IPS-NIHi7 (cell line): Measurements from ENCODE around the gene BCKDHB.
"Not testable (repeated sequence)": the region's sequence is repeated elsewhere in the genome, so short reads cannot be mapped to it uniquely, and the experiment has no call there.

Experiments used
- DNase-seq: peaks from one replicate; pipeline ENCODE4 v3.0.0; 2012; ENCODE audit warnings: mixed read lengths; ENCODE audit errors: extremely low spot score

Gene BCKDHB

DNA sequence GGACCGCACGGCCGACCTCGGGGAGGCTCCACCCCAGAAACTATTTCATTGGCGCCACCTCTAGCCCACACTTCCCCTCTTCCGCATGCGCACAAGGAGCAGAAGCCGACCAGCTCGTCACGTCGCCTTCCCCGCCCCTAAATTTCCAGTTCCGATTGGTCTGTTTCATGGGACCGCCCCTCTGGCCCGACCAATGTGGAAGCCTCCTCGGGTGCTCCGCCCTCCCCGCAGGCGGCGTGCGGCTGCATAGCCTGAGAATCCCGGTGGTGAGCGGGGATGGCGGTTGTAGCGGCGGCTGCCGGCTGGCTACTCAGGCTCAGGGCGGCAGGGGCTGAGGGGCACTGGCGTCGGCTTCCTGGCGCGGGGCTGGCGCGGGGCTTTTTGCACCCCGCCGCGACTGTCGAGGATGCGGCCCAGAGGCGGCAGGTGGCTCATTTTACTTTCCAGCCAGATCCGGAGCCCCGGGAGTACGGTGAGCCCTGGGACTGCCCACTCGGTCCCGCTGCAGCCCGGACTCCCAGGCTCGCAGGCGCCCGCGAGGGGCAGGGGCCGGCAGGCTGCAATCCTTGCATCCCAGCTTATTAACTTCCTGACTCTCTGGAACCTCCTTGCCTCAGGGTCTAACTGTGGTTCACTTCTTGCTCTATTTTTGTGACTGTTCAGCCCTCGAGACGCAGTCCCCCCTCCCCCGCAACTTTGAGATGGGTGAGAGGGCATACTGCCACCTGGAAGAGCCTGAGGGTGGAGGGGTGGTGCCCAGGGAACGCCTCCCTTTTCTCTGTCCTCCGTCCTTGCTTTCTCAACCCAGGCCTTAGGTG, at the start of gene BCKDHB:
BCKDHB (plus strand) TSS at position 254 of the 818 bp plus-strand sequence; CDS start at position 277, 23 bp downstream.
- peak; percentile 99 for DNase-seq

DNA sequence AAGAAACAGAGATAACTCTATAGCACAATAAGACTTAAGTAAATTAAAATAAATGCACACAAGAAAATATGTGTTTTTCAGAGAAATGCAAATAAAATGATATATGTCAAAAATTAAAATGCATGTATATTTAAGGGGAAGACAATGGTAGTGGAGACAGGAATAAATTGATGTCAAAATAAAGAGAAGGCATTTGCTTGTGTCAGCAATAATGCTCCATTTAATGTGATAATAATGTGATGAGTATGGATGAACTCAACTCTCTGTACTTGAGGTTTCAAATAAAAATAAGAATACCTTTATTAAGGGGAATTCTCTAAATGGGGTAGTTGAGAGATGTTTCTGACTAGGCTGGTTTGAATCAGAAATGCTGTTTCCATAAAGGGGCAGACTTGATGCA, 45.7 kb upstream of the BCKDHB start:
- DNase-seq: no peak

DNA sequence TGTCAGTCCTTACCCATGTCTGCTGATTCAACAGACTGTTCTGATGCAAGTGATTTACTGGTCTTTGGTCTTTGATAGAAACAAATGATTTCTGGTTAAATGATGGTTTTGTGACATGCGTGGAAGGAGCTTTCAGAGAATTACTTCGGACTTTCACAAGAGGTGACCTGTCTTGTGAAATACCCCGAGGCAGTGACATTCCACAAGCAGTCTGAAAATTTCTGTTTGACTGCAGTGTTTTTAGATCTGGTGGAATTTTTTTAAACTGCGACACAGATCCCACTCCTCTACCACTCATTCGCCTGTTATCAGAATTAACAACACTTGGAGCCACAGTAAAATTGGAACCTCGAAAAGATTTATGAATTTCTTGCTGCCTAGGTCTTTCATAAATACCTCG, 38.3 kb upstream of the BCKDHB start:
- DNase-seq: not testable (repeated sequence)

DNA sequence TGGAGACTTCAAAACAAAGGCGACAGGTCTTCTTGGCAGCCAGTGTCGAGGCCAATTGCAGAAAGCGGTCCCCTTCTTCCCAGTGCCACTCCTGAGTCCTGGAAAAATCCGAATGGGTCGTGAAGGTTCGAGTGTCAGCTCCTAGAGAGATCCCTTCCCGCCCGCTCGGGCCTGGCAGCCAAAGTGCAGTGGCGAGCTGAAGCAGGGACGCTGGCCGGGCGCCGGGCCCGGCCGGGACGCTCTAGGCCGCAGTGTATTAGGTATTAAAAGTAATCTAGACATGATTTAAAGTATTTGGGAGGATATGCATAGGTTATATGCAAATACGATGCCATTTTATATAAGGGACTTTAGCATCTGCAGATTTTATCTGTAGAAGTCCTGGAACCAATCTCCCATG, 36.0 kb upstream of the BCKDHB start:
- DNase-seq: not testable (repeated sequence)

DNA sequence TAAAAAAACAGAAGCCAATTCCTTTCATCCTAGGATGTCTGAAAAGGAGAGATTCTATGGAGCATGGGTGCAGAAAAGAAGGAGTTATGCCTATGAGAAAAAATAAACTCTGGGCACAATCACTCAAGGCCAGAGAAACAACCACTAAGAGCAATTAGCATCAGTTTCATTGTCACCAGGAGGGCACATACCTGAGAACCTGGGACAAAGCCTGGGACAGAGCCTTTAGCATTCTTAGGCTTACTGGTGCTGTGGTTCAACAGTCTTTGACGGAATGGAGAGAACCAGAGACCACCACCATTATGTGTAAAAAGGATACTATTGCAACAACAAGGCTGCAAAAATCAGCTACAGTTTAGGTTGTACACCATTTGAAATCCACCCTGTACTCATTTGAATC, 29.4 kb upstream of the BCKDHB start:
- peak; percentile 25 for DNase-seq

DNA sequence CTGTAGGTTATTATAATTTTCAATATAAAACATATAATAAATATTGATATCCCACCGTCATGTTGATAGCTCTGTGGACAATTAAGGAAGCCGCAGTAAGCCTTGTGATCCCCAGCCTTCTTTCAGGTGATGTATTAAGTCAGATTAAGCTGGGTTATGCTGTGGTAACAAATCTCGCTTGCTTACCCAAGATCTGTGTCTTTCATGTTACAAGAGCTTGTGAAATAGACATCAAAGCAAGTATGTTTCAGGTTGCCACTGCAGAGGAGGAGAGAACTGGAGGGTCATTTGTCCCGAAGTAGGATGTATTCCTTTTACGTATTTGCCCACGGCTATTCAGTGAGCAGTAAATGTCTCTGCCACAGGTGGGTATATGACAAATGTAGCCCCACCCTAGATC, 17.8 kb upstream of the BCKDHB start:
- no peak for DNase-seq

DNA sequence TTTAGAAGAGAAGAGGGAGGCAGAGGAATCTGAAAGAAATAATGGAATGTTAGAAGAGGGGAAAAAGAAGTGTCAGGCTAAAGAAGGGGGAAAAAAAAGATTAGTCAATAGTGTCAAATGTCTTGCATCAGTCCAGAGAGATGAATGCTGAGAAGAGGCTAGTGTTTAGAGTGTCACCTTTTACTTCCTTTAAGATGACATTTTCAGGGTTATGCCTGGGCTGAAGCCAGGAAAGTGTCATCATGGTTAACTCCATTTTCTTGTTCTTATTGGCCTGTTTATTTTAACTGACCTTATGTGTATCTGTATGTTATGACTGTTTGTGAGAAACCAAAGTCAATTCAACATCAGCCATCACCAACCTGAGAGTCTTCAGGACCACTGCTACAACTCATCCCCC, 15.0 kb upstream of the BCKDHB start:
- DNase-seq: no peak

DNA sequence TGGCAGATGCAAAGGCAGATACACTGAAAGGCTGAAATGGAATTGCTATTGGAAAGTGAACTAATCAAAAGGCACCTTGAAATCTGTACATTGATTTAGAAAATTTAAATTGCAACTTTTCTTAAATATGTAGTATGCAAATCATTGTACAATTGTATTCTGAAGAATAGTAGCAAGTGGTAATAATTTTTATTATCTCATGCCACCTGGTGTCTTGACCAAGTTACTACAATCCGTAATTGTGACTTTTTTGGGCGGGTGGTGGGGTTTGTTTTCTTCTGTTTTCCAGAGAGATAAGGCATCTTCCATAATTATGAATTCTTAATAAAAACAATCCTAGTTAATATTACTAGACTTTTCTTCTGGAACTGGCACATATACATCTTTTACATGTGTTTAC, 12.5 kb upstream of the BCKDHB start:
- DNase-seq: peak; percentile 26

DNA sequence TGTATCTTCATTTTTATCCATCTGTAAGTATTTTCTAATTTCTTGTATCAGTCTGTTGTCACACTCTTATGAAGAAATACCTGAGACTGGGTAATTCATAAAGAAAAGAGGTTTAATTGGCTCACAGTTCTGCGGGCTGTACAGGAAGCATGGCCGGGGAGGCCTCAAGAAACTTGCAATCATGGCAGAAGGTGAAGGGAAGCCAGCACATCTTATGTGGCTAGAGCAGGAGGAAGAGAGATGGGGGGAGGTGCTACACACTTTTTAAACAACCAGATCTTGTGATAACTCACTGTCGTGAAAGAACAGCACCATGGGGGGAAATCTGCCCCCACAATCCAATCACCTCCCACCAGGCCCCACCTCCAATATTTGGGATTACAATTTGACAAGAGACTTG, 10.9 kb upstream of the BCKDHB start:
- DNase-seq: no peak

DNA sequence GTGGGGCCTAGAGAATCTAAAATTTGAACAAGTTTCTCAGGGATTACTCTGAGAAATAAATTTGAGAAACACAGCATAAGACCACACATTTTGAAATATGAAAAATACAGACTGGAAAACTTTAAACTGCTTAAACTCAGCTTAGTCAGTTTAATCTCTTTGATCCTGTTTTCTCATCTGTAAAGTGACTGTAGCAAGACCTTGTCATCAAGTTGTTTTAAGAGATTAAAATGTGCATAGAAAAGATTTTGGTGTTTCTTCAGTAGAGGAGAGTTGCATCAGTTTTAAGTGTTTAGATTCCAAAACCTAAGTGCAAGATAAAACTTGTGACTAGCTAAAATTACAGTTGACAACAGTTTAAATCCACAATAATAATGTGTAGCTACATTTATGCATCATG, 8.1 kb upstream of the BCKDHB start:
- DNase-seq: no peak

DNA sequence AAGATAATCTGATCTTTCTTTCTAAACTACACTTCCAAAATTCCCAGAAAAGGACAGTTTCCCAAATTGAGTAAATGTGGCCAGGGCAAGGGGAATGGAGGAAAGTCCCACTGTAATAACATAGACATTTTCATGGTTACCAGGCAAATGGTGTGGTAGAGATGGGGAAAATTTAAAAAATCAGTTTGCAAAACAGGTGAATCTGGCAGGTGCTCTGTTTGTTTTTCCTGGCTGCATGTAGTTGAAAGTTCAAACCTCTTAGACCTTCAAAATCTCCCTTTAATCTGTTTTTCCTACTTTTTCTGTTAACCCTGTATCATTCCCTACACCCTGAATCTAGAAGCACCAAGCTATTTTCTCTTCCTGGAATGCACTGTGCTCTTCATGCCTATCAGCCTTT, 2.0 kb upstream of the BCKDHB start:
- no peak for DNase-seq

DNA sequence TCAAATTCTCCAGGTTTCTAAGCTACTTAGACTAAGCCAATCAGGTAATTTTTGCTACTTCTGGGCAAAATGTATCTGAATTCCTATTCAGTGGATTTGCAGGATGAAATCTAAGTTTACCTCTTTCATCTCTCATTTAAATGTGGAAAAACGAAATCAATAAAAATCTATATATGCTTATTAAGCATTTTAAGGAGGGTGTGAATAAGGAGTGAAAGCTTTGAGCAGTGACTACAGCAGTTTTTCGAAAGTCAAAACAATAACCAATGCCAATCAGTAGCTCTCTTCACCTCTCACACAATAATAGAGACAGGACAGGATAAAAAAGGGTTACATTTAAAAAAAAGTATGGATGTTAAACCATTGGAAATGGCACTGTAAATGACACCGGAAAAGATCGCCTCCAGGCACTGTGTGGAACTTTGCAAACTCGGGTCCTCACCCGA, 476 bp upstream of the BCKDHB start:
- no peak for DNase-seq

DNA sequence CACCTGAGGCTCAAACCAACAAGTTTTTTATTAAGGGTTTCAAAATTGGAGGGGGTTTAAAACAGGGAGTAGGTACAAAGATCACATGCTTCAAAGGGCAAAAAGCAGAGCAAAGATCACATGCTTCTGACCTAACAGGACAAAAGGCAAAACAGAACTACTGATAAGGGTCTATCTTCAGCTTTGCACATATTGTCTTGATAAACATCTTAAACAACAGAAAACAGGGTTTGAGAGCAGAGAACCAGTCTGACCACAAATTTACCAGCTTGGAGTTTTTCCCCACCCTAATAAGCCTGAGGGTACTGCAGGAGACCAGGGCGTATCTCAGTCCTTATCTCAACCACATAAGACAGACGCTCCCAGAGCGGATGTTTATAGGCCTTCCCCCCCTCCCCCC, 16.1 kb downstream of the BCKDHB start:
- not testable (repeated sequence) for DNase-seq

DNA sequence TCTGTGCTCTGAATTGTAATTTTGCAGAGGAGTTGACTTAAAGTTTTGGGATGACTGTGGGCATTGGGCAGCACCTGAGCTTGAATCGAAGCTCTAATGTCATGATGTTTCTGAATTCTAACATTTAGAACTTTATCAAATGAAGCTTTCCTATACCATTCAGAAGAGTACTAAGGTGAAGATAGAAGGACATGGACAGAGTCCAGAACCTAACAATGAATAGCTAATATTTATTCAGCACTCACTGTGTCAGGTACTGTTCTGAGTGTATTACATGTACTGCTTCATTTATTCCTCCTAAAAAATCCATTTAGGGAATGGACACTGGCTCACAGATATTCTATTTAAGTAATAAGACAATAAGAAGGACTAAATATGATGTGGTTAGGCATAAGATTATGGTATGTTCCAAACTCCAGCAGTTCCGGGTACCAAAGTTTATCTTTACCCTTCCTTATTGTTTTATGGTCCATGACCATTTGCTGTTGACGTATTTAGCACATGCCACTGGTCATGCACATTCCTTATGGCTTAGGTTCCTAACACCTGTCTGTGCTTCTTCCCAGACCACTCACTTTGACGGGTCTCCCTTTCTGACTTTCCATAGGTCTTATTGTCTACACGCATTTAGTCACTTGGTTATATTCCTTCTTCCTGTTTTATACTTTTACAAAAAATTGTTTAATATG, 20.3 kb downstream of the BCKDHB start:
- no peak for DNase-seq

DNA sequence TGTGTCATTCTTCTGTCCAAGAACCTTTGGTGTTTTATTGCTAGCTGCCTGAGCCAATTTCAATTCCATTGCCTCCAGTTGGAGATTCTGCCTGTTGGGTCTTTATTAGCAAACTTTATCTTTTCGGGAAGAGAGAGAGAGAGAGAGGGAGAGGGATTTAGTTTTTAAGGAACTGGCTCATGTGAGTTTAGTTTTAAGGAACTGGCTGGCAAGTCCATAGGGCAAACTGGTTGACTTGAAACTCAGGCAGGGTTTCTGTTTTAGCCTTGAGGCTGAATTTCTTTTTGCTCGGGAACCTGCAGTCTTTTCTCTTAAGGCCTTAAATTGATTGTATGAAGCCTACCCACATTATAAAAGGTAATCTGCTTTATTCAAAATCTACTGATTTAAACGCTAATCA, 23.0 kb downstream of the BCKDHB start:
- DNase-seq: no peak

DNA sequence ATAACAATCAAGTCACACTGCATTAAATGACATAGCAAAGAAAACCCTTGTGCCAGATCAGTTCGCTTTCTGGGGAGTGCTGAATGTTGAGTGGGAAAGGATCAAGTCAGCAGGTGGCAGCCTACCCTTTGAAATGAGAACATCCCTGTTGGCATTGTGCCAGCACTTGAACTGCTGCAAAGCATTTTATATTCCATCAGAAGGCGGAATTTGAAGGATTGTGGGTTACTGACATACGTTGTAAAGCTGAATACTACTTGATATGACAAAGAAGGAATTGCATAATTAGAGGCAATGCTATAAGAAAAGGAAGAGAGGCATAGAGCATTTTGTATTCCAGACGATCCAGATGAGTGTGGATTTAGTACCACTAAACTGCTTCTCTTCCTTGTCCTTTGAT, 26.5 kb downstream of the BCKDHB start:
- peak; percentile 43 for DNase-seq

DNA sequence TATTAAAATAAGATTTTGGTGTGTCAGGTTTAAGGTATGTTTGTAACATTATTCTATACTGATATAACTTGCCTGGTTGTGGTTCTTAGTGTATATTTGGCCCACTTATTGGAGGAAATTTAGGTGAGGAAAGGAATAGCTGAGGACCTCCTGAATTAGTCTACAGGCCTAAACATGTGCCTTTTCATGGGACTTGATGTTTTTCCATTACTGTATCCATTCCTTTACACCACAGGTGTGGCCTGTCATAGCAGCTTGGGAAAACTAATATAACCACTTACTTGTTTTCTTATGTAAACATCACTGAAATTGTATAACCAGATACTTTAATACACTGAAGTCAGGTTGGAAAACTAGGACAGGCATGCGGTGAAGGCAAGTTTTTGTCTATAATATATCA, 27.6 kb downstream of the BCKDHB start:
- DNase-seq: no peak

DNA sequence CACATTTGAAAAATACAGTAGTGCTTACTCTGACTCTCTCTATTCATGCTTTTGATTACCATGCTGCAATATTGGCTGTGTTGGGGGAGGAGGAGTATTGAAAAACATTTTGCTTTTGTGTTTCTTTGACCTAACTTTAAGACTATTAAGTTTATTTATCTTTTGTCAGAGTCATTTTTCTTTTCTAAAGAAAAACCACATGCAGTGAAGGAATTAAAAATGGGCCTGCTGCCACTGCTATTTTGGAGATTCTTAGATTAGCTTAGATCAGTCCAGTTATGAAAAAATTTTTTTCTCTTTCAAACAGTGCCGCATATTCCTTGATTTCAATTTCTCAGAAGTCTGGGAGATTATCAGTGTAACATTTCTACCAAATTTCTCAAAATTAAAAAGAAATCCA, 36.1 kb downstream of the BCKDHB start:
- DNase-seq: no peak

DNA sequence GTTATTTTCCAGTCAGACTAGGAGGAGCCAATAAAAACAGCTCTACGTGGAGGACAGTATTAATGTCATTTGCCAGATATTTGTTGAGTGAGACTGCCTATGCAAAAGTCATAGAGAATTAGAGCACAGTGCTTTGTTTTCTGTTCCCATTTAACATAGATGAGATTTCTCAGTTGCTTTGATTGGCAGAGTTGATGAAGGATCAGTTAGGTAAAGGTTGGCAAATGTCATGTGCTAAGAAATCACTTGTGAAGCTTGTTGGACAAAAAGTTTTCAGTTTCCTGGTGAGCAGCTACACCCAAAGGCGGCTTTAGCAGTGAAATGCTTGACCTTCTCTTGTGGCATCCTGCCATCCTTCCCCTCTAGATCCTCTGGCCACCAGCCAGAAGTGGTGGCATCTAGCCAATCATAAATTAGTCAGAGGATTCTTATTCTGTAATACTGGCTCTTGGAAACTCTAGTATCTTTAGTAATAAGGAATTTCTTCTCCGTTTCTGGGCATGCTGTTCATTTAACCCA, 37.0 kb downstream of the BCKDHB start:
- no peak for DNase-seq

DNA sequence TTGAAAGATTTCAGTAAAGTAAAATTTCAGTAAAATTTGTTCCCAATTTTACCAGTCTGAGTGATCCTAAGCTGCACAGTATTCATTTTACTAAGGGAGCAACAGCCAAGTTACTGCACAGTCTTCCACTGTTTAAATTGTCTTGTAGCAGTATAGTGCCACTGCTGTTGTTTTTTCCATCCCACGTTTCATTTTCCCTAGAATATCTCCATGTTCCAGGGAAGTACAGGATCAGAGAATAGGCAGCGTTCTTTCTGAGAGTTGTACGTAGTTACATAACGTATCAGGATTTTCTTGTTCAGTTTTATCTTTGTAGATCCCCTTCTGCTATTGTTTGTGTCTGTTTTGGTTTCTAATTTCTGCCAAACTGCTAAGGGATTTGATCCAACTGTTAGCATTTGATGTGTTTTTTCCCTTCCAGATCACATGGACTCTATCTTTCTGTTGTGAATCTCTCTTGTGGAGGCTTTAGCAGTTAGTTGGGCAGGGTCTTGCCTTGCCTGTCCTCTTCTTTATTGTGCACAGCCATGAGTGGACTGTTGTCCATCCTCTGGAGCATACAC, 38.4 kb downstream of the BCKDHB start:
- no peak for DNase-seq

DNA sequence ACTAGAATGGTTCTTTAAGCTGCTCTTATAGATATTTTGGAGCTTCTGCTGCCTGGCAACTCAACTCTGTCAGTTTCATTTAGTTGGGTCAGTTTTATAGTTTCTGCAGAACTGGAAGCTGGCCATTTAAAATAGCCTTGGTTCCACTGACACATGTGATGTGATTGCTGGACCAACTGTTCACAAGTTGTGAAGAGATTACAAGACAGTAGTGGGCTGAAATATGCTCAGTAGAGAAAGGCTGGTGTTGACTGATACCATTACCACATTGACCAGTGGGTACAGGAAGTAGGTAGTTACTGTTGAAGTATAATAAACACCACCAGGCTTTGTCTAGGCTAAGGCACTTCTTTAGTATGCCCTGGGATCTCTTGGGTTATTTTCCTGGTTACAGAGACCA, 39.0 kb downstream of the BCKDHB start:
- no peak for DNase-seq

DNA sequence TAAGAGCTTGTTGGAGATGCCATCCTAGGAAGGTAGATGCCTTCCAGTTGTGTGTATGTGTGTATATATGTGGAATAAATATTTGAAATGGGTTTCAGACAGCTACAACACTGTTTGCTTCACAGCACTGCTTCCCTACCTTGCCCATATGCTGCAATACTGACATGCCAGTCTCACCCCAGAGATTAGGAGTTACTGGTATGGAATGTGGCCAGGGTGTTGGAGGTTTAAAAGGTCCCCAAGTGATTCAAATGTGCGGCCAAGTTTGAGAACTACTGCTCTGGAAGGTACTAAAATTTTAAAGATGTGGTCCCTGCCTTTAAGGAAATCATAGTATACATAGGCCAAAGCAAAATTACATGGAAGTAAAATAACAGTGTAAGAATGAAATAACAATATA, 39.5 kb downstream of the BCKDHB start:
- no peak for DNase-seq

DNA sequence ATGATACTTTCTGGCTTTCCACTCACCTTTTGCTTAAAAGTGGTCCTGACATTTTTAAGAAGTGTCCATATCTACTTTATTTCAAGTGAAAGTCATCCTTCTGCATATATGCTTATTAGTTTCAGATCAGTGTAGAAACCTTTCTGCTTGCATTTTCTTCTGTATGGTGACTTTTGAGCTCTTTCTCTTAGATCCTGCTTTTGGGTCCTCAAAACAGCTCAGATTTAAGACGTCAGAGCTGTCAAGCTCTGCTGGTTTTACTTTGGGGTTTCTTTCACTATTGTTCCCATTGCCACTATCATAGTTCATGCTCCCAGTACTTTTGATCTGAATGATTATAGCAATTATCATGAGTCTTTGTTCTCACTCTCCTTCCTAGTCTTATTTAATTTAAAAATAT, 41.7 kb downstream of the BCKDHB start:
- no peak for DNase-seq
